OCI-M2 (cell line): ENCODE measurements around the gene RNF123.

Source experiments
- DNase-seq: peaks from one replicate; lab custom pipeline; 2025; ENCODE audit not compliant: unreplicated experiment; lab: John Stamatoyannopoulos, UW

The RNF123 gene

GRCh38 chr3:49657208-49657915 lies 32.0 kb upstream of the RNF123 start:
- no peak for DNase-seq

GRCh38 chr3:49658711-49659110 lies 30.6 kb upstream of the RNF123 start:
- no peak for DNase-seq

- no peak for DNase-seq
These were observed 29.6 kb upstream of the RNF123 start for GRCh38 chr3:49659756-49660155.

- no peak for DNase-seq
These were observed 28.1 kb upstream of the RNF123 start for GRCh38 chr3:49661281-49661680.

GRCh38 chr3:49662021-49662420 lies 27.3 kb upstream of the RNF123 start:
- DNase-seq: no peak

GRCh38 chr3:49662720-49663413 lies 26.5 kb upstream of the RNF123 start:
- DNase-seq: no peak

GRCh38 chr3:49663831-49664230 lies 25.5 kb upstream of the RNF123 start:
- no peak for DNase-seq

GRCh38 chr3:49664300-49664699 lies 25.1 kb upstream of the RNF123 start:
- no peak for DNase-seq

GRCh38 chr3:49665822-49666519 lies 23.4 kb upstream of the RNF123 start:
- no peak for DNase-seq

GRCh38 chr3:49666592-49666991 lies 22.8 kb upstream of the RNF123 start:
- no peak for DNase-seq

GRCh38 chr3:49667701-49668413 lies 21.5 kb upstream of the RNF123 start:
- no peak for DNase-seq

- no peak for DNase-seq
These were observed 21.0 kb upstream of the RNF123 start for GRCh38 chr3:49668414-49668797.

- no peak for DNase-seq
These were observed 20.5 kb upstream of the RNF123 start for GRCh38 chr3:49668861-49669260.

GRCh38 chr3:49669352-49669751 lies 20.0 kb upstream of the RNF123 start:
- no peak for DNase-seq

- DNase-seq: no peak
These were observed 18.4 kb upstream of the RNF123 start for GRCh38 chr3:49670940-49671290.

GRCh38 chr3:49671291-49672288 lies 17.8 kb upstream of the RNF123 start:
- DNase-seq: no peak

GRCh38 chr3:49673121-49673714 lies 16.1 kb upstream of the RNF123 start:
- DNase-seq: no peak

GRCh38 chr3:49673715-49674496 lies 15.5 kb upstream of the RNF123 start, which contains the start of gene APEH:
APEH (plus strand) TSS chr3:49674351; CDS start chr3:49674402, 51 bp downstream.
- no peak for DNase-seq

GRCh38 chr3:49674497-49674983 lies 14.8 kb upstream of the RNF123 start:
- DNase-seq: no peak
